ENCODE results near the gene TMEM270.

Gene TMEM270

GRCh38 chr7:73908123-73908611, 47.2 kb downstream of the TMEM270 start:
- no peak for DNase-seq (ENCODE audit: low spot score)

DNA sequence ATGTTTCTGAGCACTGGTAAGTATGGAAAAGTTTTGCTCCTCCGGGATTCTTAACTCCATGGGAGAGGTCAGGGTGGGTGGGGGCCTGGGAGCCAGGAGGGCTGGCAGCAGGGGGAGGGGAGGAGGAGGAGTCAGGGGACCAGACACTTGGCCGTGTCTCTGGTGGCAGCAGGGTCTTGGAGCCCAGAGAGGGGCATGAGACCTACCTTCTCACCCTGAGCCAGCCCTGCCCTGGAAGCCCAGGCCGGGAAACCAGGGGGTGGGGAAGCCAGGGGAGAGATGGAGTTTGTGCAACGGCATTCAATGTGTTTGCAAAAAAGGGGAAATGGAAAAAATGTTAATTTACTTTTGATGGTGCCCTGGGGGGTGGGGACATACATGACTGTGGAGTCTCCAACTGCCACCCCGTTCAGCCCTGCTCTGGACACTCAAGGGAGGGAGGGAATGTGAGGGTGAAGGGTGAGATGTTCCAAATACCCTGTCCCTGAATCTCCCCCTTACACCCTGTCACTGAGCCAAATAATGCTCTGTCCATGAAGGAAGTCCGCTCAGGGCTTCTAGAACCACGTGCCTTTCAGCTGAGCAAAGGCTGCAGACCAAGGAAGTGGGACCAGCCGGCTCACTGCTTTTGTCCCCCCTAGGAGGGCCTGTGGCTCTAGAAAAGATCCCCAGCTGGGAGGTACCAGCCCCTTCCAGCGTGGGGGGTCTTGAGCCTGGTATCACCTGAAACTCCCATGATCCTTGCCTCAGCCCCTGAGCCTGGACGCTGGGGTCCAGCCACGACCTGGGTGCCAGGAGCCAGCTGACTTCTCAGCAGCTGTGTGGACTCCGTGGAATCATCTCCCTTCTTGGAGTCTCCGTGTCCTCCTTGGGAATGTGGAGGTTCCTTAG, 48.3 kb downstream of the TMEM270 start:
- no peak for DNase-seq (ENCODE audit: low spot score)

DNA sequence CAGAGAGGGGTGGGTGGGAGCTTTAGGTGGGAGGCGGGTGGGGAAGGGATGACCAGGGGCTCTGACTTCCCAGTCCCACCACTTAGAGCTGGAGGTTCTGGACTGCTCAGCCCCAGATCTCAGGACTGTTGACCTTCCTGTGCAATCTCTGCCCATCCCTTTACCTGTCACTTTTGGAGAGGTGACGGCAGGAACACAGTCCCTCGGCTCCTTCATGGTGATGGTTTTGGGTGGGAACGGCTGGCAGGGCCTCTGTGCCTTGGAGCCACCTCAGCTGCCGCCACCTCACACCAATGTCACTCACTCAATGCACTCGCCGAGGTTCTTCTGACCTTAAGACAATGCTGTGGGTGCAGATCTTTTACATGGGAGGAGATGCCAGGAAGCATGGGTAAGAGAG, 49.0 kb downstream of the TMEM270 start:
- DNase-seq (ENCODE audit: low spot score) = no peak

DNA sequence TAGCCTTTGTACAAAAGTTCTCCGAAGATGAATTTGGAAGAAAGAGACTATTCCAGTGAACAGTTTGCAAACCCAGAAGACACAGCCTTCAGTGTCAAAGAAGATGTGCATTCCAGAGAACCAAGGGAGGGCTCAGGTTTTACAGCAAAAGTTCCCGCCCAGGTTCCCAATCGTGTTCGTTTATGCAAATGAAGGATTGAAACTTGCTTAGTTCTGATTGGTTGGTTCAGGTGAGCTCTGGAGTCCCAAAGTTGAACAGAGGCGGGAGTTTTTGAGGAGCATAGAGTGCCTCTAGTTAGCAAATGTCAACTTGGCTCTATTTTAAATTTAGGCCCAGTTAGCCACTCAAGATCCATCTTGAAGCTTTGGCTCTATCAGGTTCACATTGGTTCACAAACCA, 51.3 kb downstream of the TMEM270 start:
- no peak for DNase-seq (ENCODE audit: low spot score)

All from AG08396 (cell line).